ENCODE results near the gene MACROD2.
"Not testable (repeated sequence)": the region's sequence is repeated elsewhere in the genome, so short reads cannot be mapped to it uniquely, and the experiment has no call there.

Gene MACROD2

GRCh38 chr20:15515691-15516090 is 1520.4 kb downstream of the MACROD2 start:
- DNase-seq: no peak

GRCh38 chr20:15520930-15521524 is 1525.7 kb downstream of the MACROD2 start:
- no peak for DNase-seq

- DNase-seq: no peak
Observed at GRCh38 chr20:15523400-15523799, 1528.1 kb downstream of the MACROD2 start.

- no peak for DNase-seq
Observed at GRCh38 chr20:15528391-15529111, 1533.2 kb downstream of the MACROD2 start.

GRCh38 chr20:15535863-15536262 is 1540.5 kb downstream of the MACROD2 start:
- DNase-seq: no peak

- not testable (repeated sequence) for DNase-seq
Observed at GRCh38 chr20:15537200-15537599, 1541.9 kb downstream of the MACROD2 start.

GRCh38 chr20:15542655-15543054 is 1547.3 kb downstream of the MACROD2 start:
- DNase-seq: no peak

- DNase-seq: no peak
Observed at GRCh38 chr20:15544742-15545141, 1549.4 kb downstream of the MACROD2 start.

GRCh38 chr20:15546525-15547023 is 1551.3 kb downstream of the MACROD2 start:
- DNase-seq: no peak

- no peak for DNase-seq
Observed at GRCh38 chr20:15547119-15547518, 1551.8 kb downstream of the MACROD2 start.

GRCh38 chr20:15550116-15550870 is 1555.0 kb downstream of the MACROD2 start:
- no peak for DNase-seq

- DNase-seq: no peak
Observed at GRCh38 chr20:15555913-15556312, 1560.6 kb downstream of the MACROD2 start.

GRCh38 chr20:15556869-15557268 is 1561.6 kb downstream of the MACROD2 start:
- no peak for DNase-seq

GRCh38 chr20:15561070-15561569 is 1565.8 kb downstream of the MACROD2 start:
- no peak for DNase-seq

- DNase-seq: no peak
Observed at GRCh38 chr20:15561707-15562404, 1566.5 kb downstream of the MACROD2 start.

GRCh38 chr20:15563836-15564235 is 1568.5 kb downstream of the MACROD2 start:
- no peak for DNase-seq

GRCh38 chr20:15564981-15565380 is 1569.7 kb downstream of the MACROD2 start:
- DNase-seq: no peak

- no peak for DNase-seq
Observed at GRCh38 chr20:15565786-15566185, 1570.5 kb downstream of the MACROD2 start.

- DNase-seq: no peak
Observed at GRCh38 chr20:15567219-15567618, 1571.9 kb downstream of the MACROD2 start.

- no peak for DNase-seq
Observed at GRCh38 chr20:15570156-15570555, 1574.8 kb downstream of the MACROD2 start.

GRCh38 chr20:15571056-15571455 is 1575.7 kb downstream of the MACROD2 start:
- DNase-seq: no peak

GRCh38 chr20:15575255-15575654 is 1579.9 kb downstream of the MACROD2 start:
- no peak for DNase-seq

GRCh38 chr20:15576411-15576810 is 1581.1 kb downstream of the MACROD2 start:
- no peak for DNase-seq
